IgD-negative memory B cell (primary cell): ENCODE measurements around the gene CCT2. TPM values are rescaled to one million over a fixed set of nuclear protein-coding genes. Genes with fewer than 3 reads are reported as not detected.
"Not testable (repeated sequence)": the region's sequence is repeated elsewhere in the genome, so short reads cannot be mapped to it uniquely, and the experiment has no call there.

Experiments used
- H3K27ac Mint-ChIP-seq, 3 donors: one replicate each; pipeline ENCODE4 v1.8.0; 2020 to 2022; ENCODE audit warnings: mild to moderate bottlenecking in 3 of 3, mixed read lengths in 3 of 3, moderate library complexity in 1 of 3
- H3K27me3 Mint-ChIP-seq: one replicate; pipeline ENCODE4 v1.8.0; 2021; ENCODE audit warnings: mixed read lengths
- H3K36me3 Mint-ChIP-seq: one replicate; pipeline ENCODE4 v1.8.0; 2020; ENCODE audit warnings: mild to moderate bottlenecking, mixed read lengths
- H3K4me1 Mint-ChIP-seq, 3 donors: one replicate each; pipeline ENCODE4 v1.8.0; 2020 to 2022; ENCODE audit warnings: mixed read lengths in 3 of 3, mild to moderate bottlenecking in 1 of 3
- H3K4me3 Mint-ChIP-seq, 4 donors: one replicate each; pipeline ENCODE4 v1.8.0; 2020 to 2022; ENCODE audit warnings: mild to moderate bottlenecking in 4 of 4, mixed read lengths in 4 of 4, moderate library complexity in 3 of 4
- H3K9me3 Mint-ChIP-seq, 3 donors: one replicate each; pipeline ENCODE4 v1.8.0; 2020 to 2021; ENCODE audit warnings: mixed read lengths in 3 of 3, mild to moderate bottlenecking in 1 of 3
- polyA plus RNA-seq: library from polyadenylated mRNA; unstranded; fragments of 300-500 nt; fragmentation: Illumina TruSeq; gene quantifications from one replicate; pipeline ENCODE4 v1.2.3, GENCODE V29; 2021

CCT2 gene
- polyA plus RNA-seq, 1 donor from 2014 or later: 147 TPM

GRCh38 chr12:69570545-69571399, 14.5 kb upstream of the CCT2 start:
- Mint-ChIP-seq H3K4me3 (no peak overlapping the region), H3K27me3 (no peaks in the 10 kb centered on the region), H3K36me3 (no peaks in the 10 kb centered on the region), H3K27ac (peak overlapping the region in 2 of 3 donors; percentile 18 to 54), H3K4me1 (peaks cover 0 to 6% (median 4%) of the 10 kb centered on the region in 3 donors), H3K9me3 (no peaks in the 10 kb centered on the region)

- H3K36me3 Mint-ChIP-seq: no peaks in the 10 kb centered on the region
- H3K9me3 Mint-ChIP-seq: no peaks in the 10 kb centered on the region
- H3K4me1 Mint-ChIP-seq: peaks cover 0 to 4% (median 3%) of the 10 kb centered on the region in 3 donors
- H3K27ac Mint-ChIP-seq: no peak overlapping the region
- H3K4me3 Mint-ChIP-seq: no peak overlapping the region
- H3K27me3 Mint-ChIP-seq: no peaks in the 10 kb centered on the region
Measured at GRCh38 chr12:69575346-69575745, 9.9 kb upstream of the CCT2 start.

GRCh38 chr12:69578283-69578682, 7.0 kb upstream of the CCT2 start:
- H3K4me1 Mint-ChIP-seq: peaks cover 4 to 5% (median 4%) of the 10 kb centered on the region in 3 donors
- no peaks in the 10 kb centered on the region for H3K36me3 Mint-ChIP-seq
- no peak overlapping the region for H3K27ac Mint-ChIP-seq
- no peaks in the 10 kb centered on the region for H3K9me3 Mint-ChIP-seq
- H3K4me3 Mint-ChIP-seq: no peak overlapping the region
- no peaks in the 10 kb centered on the region for H3K27me3 Mint-ChIP-seq

DNA sequence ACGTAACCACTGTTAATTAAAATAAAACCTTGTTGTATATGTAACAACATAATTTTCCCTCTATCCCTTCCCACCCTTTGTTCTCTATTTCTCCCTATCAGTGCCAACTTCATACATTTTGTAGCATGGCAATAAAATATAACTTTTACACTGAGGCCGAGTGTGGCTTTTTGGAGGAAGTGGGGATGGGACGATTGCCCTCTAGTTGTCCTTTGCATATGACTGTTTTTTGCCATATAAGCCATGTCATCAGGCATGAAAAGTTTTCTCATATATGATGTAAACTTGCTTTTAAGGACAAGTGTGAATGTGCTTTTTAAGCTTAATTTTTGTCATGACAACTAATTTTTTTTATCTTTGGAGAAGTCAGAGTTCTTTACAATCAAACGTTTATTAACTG, 6.2 kb upstream of the CCT2 start:
- no peaks in the 10 kb centered on the region for H3K27me3 Mint-ChIP-seq
- H3K4me1 Mint-ChIP-seq: peaks cover 4 to 5% (median 5%) of the 10 kb centered on the region in 3 donors
- H3K27ac Mint-ChIP-seq: no peak overlapping the region
- no peaks in the 10 kb centered on the region for H3K36me3 Mint-ChIP-seq
- no peak overlapping the region for H3K4me3 Mint-ChIP-seq
- no peaks in the 10 kb centered on the region for H3K9me3 Mint-ChIP-seq

DNA sequence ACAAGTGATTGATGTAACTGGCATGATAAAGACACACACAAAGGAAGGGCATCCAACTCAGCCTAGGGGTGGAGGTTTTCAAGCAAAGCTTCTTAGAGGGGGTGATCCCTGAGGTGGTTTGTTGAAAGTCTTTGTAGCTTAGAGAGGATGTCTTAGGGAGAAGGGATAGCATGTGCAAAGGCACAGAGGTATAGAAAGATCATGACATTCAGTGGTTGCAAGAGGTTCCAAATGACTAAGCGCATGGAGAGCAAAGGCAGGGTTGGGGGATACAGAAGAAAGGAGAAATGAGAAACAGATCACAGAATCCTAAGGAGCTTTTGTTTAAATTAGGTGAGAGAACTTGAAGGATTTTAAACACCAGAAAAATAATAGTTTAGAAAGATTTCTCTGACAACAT, 5.2 kb upstream of the CCT2 start:
- Mint-ChIP-seq H3K9me3 (no peaks in the 10 kb centered on the region), H3K36me3 (no peaks in the 10 kb centered on the region), H3K27ac (no peak overlapping the region), H3K27me3 (no peaks in the 10 kb centered on the region), H3K4me1 (peaks cover 2 to 5% (median 4%) of the 10 kb centered on the region in 3 donors), H3K4me3 (peak overlapping the region in 1 of 4 donors; percentile 53)

DNA sequence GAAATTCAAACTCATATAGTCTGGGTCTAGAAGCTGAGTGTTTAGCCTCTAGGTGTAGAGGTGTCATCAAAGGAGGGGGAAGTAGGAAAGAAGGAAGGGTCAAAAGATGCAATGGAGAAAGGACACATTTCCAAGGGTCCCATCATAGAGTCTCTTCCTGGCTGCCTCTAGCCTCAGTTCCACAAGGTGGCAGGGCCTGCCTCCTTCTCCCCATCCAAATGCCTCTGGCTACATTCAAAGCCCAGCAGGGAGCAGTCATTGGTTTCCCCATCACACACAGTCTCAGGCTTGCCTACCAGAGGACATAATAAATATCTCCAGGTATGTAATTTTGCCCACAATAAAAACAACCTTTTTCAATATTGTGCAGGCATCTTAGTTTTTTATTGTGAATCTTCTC, 2.1 kb upstream of the CCT2 start:
- H3K27ac Mint-ChIP-seq: peak overlapping the region in 1 of 3 donors; percentile 39
- no peaks in the 10 kb centered on the region for H3K9me3 Mint-ChIP-seq
- peaks cover 7 to 16% (median 10%) of the 10 kb centered on the region in 3 donors for H3K4me1 Mint-ChIP-seq
- no peaks in the 10 kb centered on the region for H3K36me3 Mint-ChIP-seq
- H3K4me3 Mint-ChIP-seq: peak overlapping the region in 2 of 4 donors; percentile 79 to 81
- no peaks in the 10 kb centered on the region for H3K27me3 Mint-ChIP-seq

- no peak overlapping the region for H3K4me3 Mint-ChIP-seq
- H3K27ac Mint-ChIP-seq: peak overlapping the region in 1 of 3 donors; percentile 57
- H3K36me3 Mint-ChIP-seq: peaks cover 7% of the 10 kb centered on the region
Measured at GRCh38 chr12:69588527-69588926, 3.3 kb downstream of the CCT2 start.

GRCh38 chr12:69589082-69589481, 3.8 kb downstream of the CCT2 start:
- H3K9me3 Mint-ChIP-seq: no peaks in the 10 kb centered on the region
- peak overlapping the region in 1 of 3 donors; percentile 52 for H3K27ac Mint-ChIP-seq
- H3K4me1 Mint-ChIP-seq: peaks cover 5 to 12% (median 6%) of the 10 kb centered on the region in 3 donors
- peak overlapping the region in 1 of 4 donors; percentile 43 for H3K4me3 Mint-ChIP-seq
- no peaks in the 10 kb centered on the region for H3K27me3 Mint-ChIP-seq
- H3K36me3 Mint-ChIP-seq: peaks cover 7% of the 10 kb centered on the region

More at GRCh38 chr12:69588527-69588926, 3.3 kb downstream of the CCT2 start:
- H3K27me3 Mint-ChIP-seq: no peaks in the 10 kb centered on the region
- no peaks in the 10 kb centered on the region for H3K9me3 Mint-ChIP-seq
- peaks cover 5 to 12% (median 8%) of the 10 kb centered on the region in 3 donors for H3K4me1 Mint-ChIP-seq

- H3K36me3 Mint-ChIP-seq: peaks cover 14% of the 10 kb centered on the region
- no peak overlapping the region for H3K27ac Mint-ChIP-seq
- H3K4me1 Mint-ChIP-seq: peaks cover 0 to 3% (median 0%) of the 10 kb centered on the region in 3 donors
- no peaks in the 10 kb centered on the region for H3K27me3 Mint-ChIP-seq
- no peak overlapping the region for H3K4me3 Mint-ChIP-seq
- H3K9me3 Mint-ChIP-seq: no peaks in the 10 kb centered on the region
Measured at GRCh38 chr12:69595689-69596088, 10.4 kb downstream of the CCT2 start.

- Mint-ChIP-seq H3K36me3 (peaks cover 19% of the 10 kb centered on the region), H3K4me3 (no peak overlapping the region), H3K9me3 (no peaks in the 10 kb centered on the region), H3K27me3 (no peaks in the 10 kb centered on the region), H3K27ac (peak overlapping the region in 1 of 3 donors; percentile 13), H3K4me1 (peaks cover 0 to 1% (median 0%) of the 10 kb centered on the region in 3 donors)
Measured at GRCh38 chr12:69598174-69598753, 13.0 kb downstream of the CCT2 start.

DNA sequence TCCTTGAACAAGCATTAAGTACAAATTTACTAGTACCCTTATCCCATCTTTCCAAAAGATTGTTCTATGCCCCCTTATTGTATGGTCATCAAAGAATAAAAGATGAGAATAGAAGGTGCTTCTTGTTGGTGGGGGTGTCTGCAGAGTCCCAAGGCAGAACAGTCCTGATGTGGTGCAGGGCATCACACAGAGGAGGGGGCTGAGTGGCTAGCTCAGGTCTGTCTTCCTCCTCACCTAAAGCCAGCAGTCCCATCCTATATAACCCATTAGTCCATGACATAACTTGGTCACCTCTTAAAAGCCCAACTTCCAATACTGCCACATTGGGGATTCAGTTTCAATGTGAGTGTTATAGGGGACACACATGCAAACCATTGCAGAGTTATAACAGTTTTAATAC, 15.5 kb downstream of the CCT2 start:
- Mint-ChIP-seq H3K4me3 (no peak overlapping the region), H3K27me3 (no peaks in the 10 kb centered on the region), H3K36me3 (peaks cover 18% of the 10 kb centered on the region), H3K4me1 (peaks cover 0 to 1% (median 0%) of the 10 kb centered on the region in 3 donors), H3K27ac (no peak overlapping the region), H3K9me3 (no peaks in the 10 kb centered on the region)

- H3K9me3 Mint-ChIP-seq: no peaks in the 10 kb centered on the region
- no peaks in the 10 kb centered on the region for H3K27me3 Mint-ChIP-seq
- H3K36me3 Mint-ChIP-seq: peaks cover 17% of the 10 kb centered on the region
- no peak overlapping the region for H3K27ac Mint-ChIP-seq
- H3K4me3 Mint-ChIP-seq: no peak overlapping the region
- peaks cover 0 to 1% (median 0%) of the 10 kb centered on the region in 3 donors for H3K4me1 Mint-ChIP-seq
Measured at GRCh38 chr12:69601962-69602685, 16.9 kb downstream of the CCT2 start.

GRCh38 chr12:69602954-69603353, 17.7 kb downstream of the CCT2 start:
- Mint-ChIP-seq H3K27me3 (no peaks in the 10 kb centered on the region), H3K27ac (no peak overlapping the region), H3K36me3 (peaks cover 15% of the 10 kb centered on the region), H3K4me3 (no peak overlapping the region), H3K9me3 (no peaks in the 10 kb centered on the region), H3K4me1 (peaks cover 0 to 1% (median 0%) of the 10 kb centered on the region in 3 donors)

- H3K27ac Mint-ChIP-seq, H3K4me3 Mint-ChIP-seq, H3K4me1 Mint-ChIP-seq, H3K9me3 Mint-ChIP-seq, H3K27me3 Mint-ChIP-seq: not testable (repeated sequence)
- peaks cover 12% of the 10 kb centered on the region for H3K36me3 Mint-ChIP-seq
Measured at GRCh38 chr12:69603556-69603955, 18.3 kb downstream of the CCT2 start.

- H3K4me1 Mint-ChIP-seq, H3K27me3 Mint-ChIP-seq, H3K4me3 Mint-ChIP-seq, H3K36me3 Mint-ChIP-seq, H3K9me3 Mint-ChIP-seq, H3K27ac Mint-ChIP-seq: not testable (repeated sequence)
Measured at GRCh38 chr12:69604275-69604674, 19.0 kb downstream of the CCT2 start.
